Loucy (cell line): ENCODE results near the gene ZNF263.

ENCODE experiments used
- EZH2phosphoT487 ChIP-seq: fragments of 200-600 bp; IDR thresholded peaks from 2 replicates; pipeline ENCODE4 v1.6.1; 2018; ENCODE audit warnings: antibody characterized with exemption, mild to moderate bottlenecking, moderate library complexity, borderline replicate concordance
- TF ChIP-seq, protein P1 (sequence below): fragments of 200-600 bp; sonication (generic); conservative IDR thresholded peaks from 2 replicates; pipeline ENCODE4 v1.5.1; 2014; ENCODE audit warnings: mild to moderate bottlenecking, antibody characterized with exemption, low read length

GRCh38 chr16:3321816-3322215, 38.5 kb downstream of the ZNF263 start:
- TF ChIP-seq EZH2phosphoT487 = no peak
- TF ChIP-seq, protein P1, sequence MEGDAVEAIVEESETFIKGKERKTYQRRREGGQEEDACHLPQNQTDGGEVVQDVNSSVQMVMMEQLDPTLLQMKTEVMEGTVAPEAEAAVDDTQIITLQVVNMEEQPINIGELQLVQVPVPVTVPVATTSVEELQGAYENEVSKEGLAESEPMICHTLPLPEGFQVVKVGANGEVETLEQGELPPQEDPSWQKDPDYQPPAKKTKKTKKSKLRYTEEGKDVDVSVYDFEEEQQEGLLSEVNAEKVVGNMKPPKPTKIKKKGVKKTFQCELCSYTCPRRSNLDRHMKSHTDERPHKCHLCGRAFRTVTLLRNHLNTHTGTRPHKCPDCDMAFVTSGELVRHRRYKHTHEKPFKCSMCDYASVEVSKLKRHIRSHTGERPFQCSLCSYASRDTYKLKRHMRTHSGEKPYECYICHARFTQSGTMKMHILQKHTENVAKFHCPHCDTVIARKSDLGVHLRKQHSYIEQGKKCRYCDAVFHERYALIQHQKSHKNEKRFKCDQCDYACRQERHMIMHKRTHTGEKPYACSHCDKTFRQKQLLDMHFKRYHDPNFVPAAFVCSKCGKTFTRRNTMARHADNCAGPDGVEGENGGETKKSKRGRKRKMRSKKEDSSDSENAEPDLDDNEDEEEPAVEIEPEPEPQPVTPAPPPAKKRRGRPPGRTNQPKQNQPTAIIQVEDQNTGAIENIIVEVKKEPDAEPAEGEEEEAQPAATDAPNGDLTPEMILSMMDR = no peak
